GF-D8 (cell line): Measurements from ENCODE around the gene TCERG1L.

Source experiments
- DNase-seq: peaks from one replicate; lab custom pipeline; 2025; lab: John Stamatoyannopoulos, UW

TCERG1L gene

GRCh38 chr10:131226446-131227162, 84.9 kb downstream of the TCERG1L start:
- DNase-seq: no peak

GRCh38 chr10:131224106-131224505, 87.4 kb downstream of the TCERG1L start:
- no peak for DNase-seq

- no peak for DNase-seq
Measured at GRCh38 chr10:131223422-131223821, 88.1 kb downstream of the TCERG1L start.

- DNase-seq: no peak
Measured at GRCh38 chr10:131222986-131223385, 88.5 kb downstream of the TCERG1L start.

GRCh38 chr10:131221632-131222277, 89.8 kb downstream of the TCERG1L start:
- no peak for DNase-seq

- DNase-seq: no peak
Measured at GRCh38 chr10:131220601-131221171, 90.8 kb downstream of the TCERG1L start.

- DNase-seq: no peak
Measured at GRCh38 chr10:131219955-131220489, 91.5 kb downstream of the TCERG1L start.

- DNase-seq: no peak
Measured at GRCh38 chr10:131219584-131219886, 92.0 kb downstream of the TCERG1L start.

GRCh38 chr10:131218811-131219583, 92.5 kb downstream of the TCERG1L start:
- DNase-seq: no peak

- DNase-seq: no peak
Measured at GRCh38 chr10:131216681-131217230, 94.8 kb downstream of the TCERG1L start.

GRCh38 chr10:131215776-131216175, 95.7 kb downstream of the TCERG1L start:
- DNase-seq: no peak

- DNase-seq: no peak
Measured at GRCh38 chr10:131214521-131215244, 96.8 kb downstream of the TCERG1L start.

- no peak for DNase-seq
Measured at GRCh38 chr10:131213741-131214505, 97.6 kb downstream of the TCERG1L start.

- no peak for DNase-seq
Measured at GRCh38 chr10:131212763-131213325, 98.7 kb downstream of the TCERG1L start.

- no peak for DNase-seq
Measured at GRCh38 chr10:131211965-131212619, 99.4 kb downstream of the TCERG1L start.

GRCh38 chr10:131211559-131211958, 100.0 kb downstream of the TCERG1L start:
- DNase-seq: no peak

- no peak for DNase-seq
Measured at GRCh38 chr10:131211146-131211545, 100.4 kb downstream of the TCERG1L start.

- no peak for DNase-seq
Measured at GRCh38 chr10:131210181-131210580, 101.3 kb downstream of the TCERG1L start.

GRCh38 chr10:131207584-131208532, 103.7 kb downstream of the TCERG1L start:
- DNase-seq: no peak
